SU-DHL-6 (cell line): ENCODE data around the gene STIL.

Experiments used
- CTCF ChIP-seq: fragments of 200-600 bp; sonication (generic); IDR thresholded peaks from one replicate; pipeline ENCODE4 v1.5.1; 2017; ENCODE audit warnings: antibody characterized with exemption, mild to moderate bottlenecking, low read length, moderate library complexity; ENCODE audit not compliant: insufficient read depth, poor library complexity, severe bottlenecking
- EZH2phosphoT487 ChIP-seq: fragments of 200-600 bp; sonication (generic), shearing (Covaris generic); conservative IDR thresholded peaks from 2 replicates; pipeline ENCODE4 v1.6.1; 2018; ENCODE audit warnings: mild to moderate bottlenecking, antibody characterized with exemption, low read length, moderate library complexity, mixed read lengths

DNA sequence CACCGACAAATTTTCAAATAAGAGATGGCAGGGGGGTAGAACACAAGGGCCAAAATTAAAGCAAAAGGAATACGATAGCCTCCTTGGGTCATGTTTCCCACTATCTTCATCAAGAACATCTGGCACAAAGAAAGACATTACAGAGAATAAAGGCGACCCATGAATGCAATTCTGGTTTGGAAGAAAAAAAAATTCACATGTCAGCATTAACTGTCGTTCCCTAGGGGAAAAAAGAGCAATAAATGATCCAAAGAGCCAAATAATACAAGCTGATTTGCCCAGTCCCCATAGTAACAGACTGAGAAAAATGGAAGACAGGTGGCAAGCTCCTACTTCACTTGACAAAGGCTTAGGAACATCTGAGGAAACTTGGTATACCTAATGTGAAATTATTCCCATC lies 4.5 kb downstream of the STIL start:
- TF ChIP-seq CTCF (no peak), EZH2phosphoT487 (no peak)
